Natural killer cell (primary cell): ENCODE data around the gene MRGPRD. TPM values are rescaled to one million over a fixed set of nuclear protein-coding genes. Genes with fewer than 3 reads are reported as not detected.
A peak's percentile ranks its signal among the peaks of the same experiment; 100 is the strongest.

ENCODE experiments used
- ATAC-seq, 3 donors: fragments of 150-1000 bp in 2 of 3; fragments of 200-7000 bp in 1 of 3; cut with Tn5 transposase; 1 replicate in 1 of 3; 2 replicates in 2 of 3; pipeline ENCODE4 v1.10.0; 2021; ENCODE audit warnings: mild to moderate bottlenecking in 2 of 3, moderate library complexity in 2 of 3
- DNase-seq, 2 donors: peaks; one replicate each; pipeline versions ENCODE4 v3.0.0 to v3.0.0-alpha.2; 2013 to 2021; ENCODE audit warnings: mixed read lengths in 1 of 2
- H3K27ac ChIP-seq: one replicate; pipeline ENCODE4 v1.5.1; 2013; ENCODE audit warnings: mild to moderate bottlenecking, low read length
- H3K27me3 ChIP-seq: one replicate; pipeline ENCODE4 v1.6.1; 2013; ENCODE audit warnings: low read length; ENCODE audit not compliant: control insufficient read depth, insufficient read depth
- H3K36me3 ChIP-seq: one replicate; pipeline ENCODE4 v1.6.1; 2013; ENCODE audit warnings: low read length; ENCODE audit not compliant: control insufficient read depth, insufficient read depth
- H3K4me1 ChIP-seq: one replicate; pipeline ENCODE4 v1.6.1; 2013; ENCODE audit warnings: low read length; ENCODE audit not compliant: control insufficient read depth, insufficient read depth
- H3K4me3 ChIP-seq: one replicate; pipeline ENCODE4 v1.5.1; 2013; ENCODE audit warnings: low read length
- H3K9me3 ChIP-seq: one replicate; pipeline ENCODE4 v1.6.1; 2013; ENCODE audit warnings: low read length; ENCODE audit not compliant: control insufficient read depth, insufficient read depth
- H3K27ac Mint-ChIP-seq, 2 donors: one replicate each; pipeline ENCODE4 v1.8.0; 2022; ENCODE audit warnings: mild to moderate bottlenecking in 2 of 2, mixed read lengths in 2 of 2, moderate library complexity in 1 of 2
- H3K27me3 Mint-ChIP-seq, 2 donors: one replicate each; pipeline ENCODE4 v1.8.0; 2022; ENCODE audit warnings: low read depth in 2 of 2, mixed read lengths in 2 of 2
- H3K36me3 Mint-ChIP-seq: one replicate; pipeline ENCODE4 v1.8.0; 2022; ENCODE audit warnings: mixed read lengths
- H3K4me1 Mint-ChIP-seq, 2 donors: one replicate each; pipeline ENCODE4 v1.8.0; 2022; ENCODE audit warnings: mixed read lengths in 2 of 2
- H3K4me3 Mint-ChIP-seq: one replicate; pipeline ENCODE4 v1.8.0; 2022; ENCODE audit warnings: mild to moderate bottlenecking, moderate library complexity, mixed read lengths
- H3K9me3 Mint-ChIP-seq, 2 donors: one replicate each; pipeline ENCODE4 v1.8.0; 2022; ENCODE audit warnings: mixed read lengths in 2 of 2
- WGBS: methylation state at CpG from one replicate; pipeline ENCODE4 v1.1.7; 2013; ENCODE audit warnings: missing lambda C conversion rate; ENCODE audit not compliant: insufficient coverage; 5-methylcytosine and 5-hydroxymethylcytosine counted together
- intact Hi-C: fragments of 100-400 bp; cut with micrococcal nuclease; formaldehyde crosslinking; loops from one replicate; pipeline ENCODE4 v1.14.2; 2022
- total RNA-seq, 4 donors: library from RNA; stranded (reverse); fragments of 120-200 nt in 1 of 4; gene quantifications; one replicate each; pipeline versions ENCODE4 v1.2.3 to v1.2.4, GENCODE V29; 2013 to 2022
- TF ChIP-seq, protein P1 (sequence below): fragments of 200-600 bp; IDR thresholded peaks from one replicate; pipeline ENCODE4 v1.8.0; 2022; ENCODE audit warnings: antibody characterized with exemption

The MRGPRD gene
- total RNA-seq, 3 donors from 2014 or later (not counting 1 experiment from before 2014, with no cell fraction given), result not detected

DNA sequence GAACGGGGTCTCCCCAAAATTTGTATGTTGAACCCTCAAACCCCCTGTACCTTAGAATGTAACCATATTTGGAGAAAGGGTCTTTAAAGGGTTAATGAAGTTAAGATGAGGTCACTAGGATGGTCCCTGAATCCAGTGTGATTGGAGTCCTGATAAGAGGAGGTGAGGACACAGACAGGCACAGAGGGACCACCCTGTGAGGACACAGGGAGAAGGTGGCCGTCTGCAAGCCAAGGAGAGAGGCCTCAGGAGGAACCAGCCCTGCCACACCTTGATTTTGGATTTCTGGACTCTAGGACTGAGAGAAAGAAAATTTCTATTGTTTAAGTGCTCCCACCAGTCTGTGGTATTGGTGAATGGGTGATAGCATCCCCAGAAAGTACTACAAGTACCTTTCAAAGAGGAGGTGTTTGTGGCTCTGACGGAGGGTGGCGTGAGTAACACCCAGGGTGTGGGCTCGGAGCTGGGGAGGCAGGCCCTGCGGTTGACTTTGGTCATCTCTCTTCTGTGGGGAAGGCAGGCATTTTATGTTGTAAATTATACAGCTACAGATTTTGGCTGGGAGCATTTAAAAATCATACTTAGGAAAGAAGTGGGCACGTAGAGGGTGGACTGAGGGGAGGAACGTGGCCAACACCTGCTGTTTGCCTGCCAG lies 18.4 kb upstream of the MRGPRD start:
- ATAC-seq (peak; percentile 78 to 97 (median 93)), DNase-seq (peak; percentile 19 to 69)
- H3K36me3 ChIP-seq, result no peaks in the 10 kb centered on the region
- peak overlapping the region; percentile 73 to 89 for H3K27ac Mint-ChIP-seq
- H3K4me3 ChIP-seq, result no peak overlapping the region
- H3K4me3 Mint-ChIP-seq, result peak overlapping the region; percentile 67
- intact Hi-C loops, result loop anchor here (1.0 to 2.0 kb wide), 3 partner anchors 50 to 298 kb away; partner anchors contain the start of gene TPCN2
- no peaks in the 10 kb centered on the region for H3K36me3 Mint-ChIP-seq
- H3K27me3 ChIP-seq, result no peaks in the 10 kb centered on the region
- H3K4me1 Mint-ChIP-seq, result peaks cover 20 to 29% of the 10 kb centered on the region in 2 donors
- 64% methylated on average over 8 of the region's 8 CpGs for WGBS
- H3K9me3 Mint-ChIP-seq, result no peaks in the 10 kb centered on the region
- peaks cover 25% of the 10 kb centered on the region for H3K4me1 ChIP-seq
- no peaks in the 10 kb centered on the region for H3K9me3 ChIP-seq
- TF ChIP-seq, protein P1, sequence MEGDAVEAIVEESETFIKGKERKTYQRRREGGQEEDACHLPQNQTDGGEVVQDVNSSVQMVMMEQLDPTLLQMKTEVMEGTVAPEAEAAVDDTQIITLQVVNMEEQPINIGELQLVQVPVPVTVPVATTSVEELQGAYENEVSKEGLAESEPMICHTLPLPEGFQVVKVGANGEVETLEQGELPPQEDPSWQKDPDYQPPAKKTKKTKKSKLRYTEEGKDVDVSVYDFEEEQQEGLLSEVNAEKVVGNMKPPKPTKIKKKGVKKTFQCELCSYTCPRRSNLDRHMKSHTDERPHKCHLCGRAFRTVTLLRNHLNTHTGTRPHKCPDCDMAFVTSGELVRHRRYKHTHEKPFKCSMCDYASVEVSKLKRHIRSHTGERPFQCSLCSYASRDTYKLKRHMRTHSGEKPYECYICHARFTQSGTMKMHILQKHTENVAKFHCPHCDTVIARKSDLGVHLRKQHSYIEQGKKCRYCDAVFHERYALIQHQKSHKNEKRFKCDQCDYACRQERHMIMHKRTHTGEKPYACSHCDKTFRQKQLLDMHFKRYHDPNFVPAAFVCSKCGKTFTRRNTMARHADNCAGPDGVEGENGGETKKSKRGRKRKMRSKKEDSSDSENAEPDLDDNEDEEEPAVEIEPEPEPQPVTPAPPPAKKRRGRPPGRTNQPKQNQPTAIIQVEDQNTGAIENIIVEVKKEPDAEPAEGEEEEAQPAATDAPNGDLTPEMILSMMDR, result no peak
- peaks cover 0 to 2% of the 10 kb centered on the region in 2 donors for H3K27me3 Mint-ChIP-seq
- H3K27ac ChIP-seq, result peak overlapping the region; percentile 61

DNA sequence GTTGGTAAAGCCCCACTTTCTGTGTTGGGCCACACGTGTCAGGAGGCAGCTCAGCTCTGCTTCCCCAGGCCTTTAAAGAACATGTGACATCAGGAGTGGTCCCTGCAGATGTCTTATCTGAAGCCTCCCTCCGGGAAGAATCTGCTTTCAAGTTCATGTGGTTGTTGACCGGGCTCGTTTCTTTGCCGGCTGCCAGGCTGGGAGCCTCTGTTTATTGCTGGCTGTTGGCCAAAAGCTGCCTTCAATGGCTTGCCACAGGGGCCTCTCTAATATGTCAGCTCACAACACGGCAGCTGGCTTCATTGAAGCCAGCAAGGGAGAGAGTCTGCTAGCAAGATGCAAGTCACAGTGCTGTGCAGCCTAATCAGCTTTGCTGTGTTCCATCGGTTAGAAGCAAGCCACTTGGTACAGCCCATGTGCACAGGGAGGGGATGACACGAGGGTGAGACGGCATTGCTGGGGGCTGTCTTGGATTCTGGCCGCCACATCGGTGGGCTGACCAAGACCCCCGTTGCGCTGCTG lies 17.7 kb upstream of the MRGPRD start:
- WGBS, result 41% methylated on average over 13 of the region's 13 CpGs
- no peak overlapping the region for H3K4me3 ChIP-seq
- ATAC-seq (peak in 1 of 3 donors; percentile 25), DNase-seq (no peak)
- no peaks in the 10 kb centered on the region for H3K36me3 ChIP-seq
- H3K27me3 ChIP-seq, result no peaks in the 10 kb centered on the region
- no peaks in the 10 kb centered on the region for H3K36me3 Mint-ChIP-seq
- peak overlapping the region; percentile 58 for H3K4me3 Mint-ChIP-seq
- no peaks in the 10 kb centered on the region for H3K9me3 Mint-ChIP-seq
- peaks cover 25% of the 10 kb centered on the region for H3K4me1 ChIP-seq
- H3K4me1 Mint-ChIP-seq, result peaks cover 20 to 29% of the 10 kb centered on the region in 2 donors
- H3K27ac ChIP-seq, result no peak overlapping the region
- TF ChIP-seq, protein P1, result no peak
- no peaks in the 10 kb centered on the region for H3K9me3 ChIP-seq
- H3K27me3 Mint-ChIP-seq, result peaks cover 6 to 8% of the 10 kb centered on the region in 2 donors
- intact Hi-C loops, result loop anchor here (2.0 kb wide), 1 partner anchor 50 kb away; the partner anchor contains the start of gene TPCN2
- peak overlapping the region in 1 of 2 donors; percentile 89 for H3K27ac Mint-ChIP-seq

DNA sequence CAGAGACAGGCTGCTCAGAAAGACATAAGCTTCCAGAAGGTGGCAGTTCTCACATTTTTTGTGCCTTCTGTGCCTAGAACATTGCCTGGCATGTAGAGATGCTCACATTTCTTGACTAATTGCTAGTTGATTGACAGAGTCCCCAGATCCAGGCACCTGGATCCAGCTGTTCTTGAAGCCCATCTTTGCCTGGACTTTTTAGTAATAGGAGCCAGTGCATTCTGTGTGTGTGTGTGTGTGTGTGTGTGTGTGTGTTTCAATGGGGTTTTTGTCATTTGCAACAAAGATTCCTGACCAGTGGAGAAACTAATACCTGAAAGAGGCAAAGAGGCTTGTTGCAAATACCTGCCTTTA lies 17.2 kb upstream of the MRGPRD start:
- Histone ChIP-seq H3K27me3 (no peaks in the 10 kb centered on the region), H3K9me3 (no peaks in the 10 kb centered on the region), H3K4me1 (peaks cover 25% of the 10 kb centered on the region), H3K36me3 (no peaks in the 10 kb centered on the region), H3K27ac (no peak overlapping the region), H3K4me3 (no peak overlapping the region)
- intact Hi-C loops, result loop anchor here (2.0 kb wide), 1 partner anchor 51 kb away; the partner anchor contains the start of gene TPCN2
- Mint-ChIP-seq H3K9me3 (no peaks in the 10 kb centered on the region), H3K4me3 (peak overlapping the region; percentile 17), H3K27me3 (peaks cover 7 to 8% of the 10 kb centered on the region in 2 donors), H3K27ac (peak overlapping the region in 1 of 2 donors; percentile 89), H3K36me3 (no peaks in the 10 kb centered on the region), H3K4me1 (peaks cover 20 to 29% of the 10 kb centered on the region in 2 donors)
- TF ChIP-seq, protein P1, result no peak
- ATAC-seq (no peak), DNase-seq (no peak)
